ENCODE data around the gene PTGR3. TPM values are rescaled to one million over a fixed set of nuclear protein-coding genes. Genes with fewer than 3 reads are reported as not detected.

Gene PTGR3
- total RNA-seq, 1 experiment from 2014 or later, result 31.7 TPM

DNA sequence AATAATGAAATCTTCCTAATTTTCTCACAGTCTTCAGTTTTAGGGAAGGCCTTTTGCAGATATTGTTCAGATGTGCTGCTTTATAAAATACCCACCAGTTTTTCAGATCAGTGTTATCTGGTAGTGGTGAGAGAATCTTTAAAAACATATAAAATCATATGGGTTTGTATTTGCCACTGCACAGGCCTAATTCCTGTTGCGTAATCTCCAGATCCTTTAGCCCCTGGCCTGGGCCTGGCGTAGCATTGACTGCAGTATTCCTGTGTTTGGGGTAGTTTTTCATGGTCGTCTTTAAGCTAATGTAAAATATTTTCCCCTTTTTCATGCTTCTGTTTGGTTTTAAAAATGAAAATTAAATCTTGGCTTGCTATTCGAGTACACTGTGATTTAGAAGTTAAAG lies 44.8 kb upstream of the PTGR3 start:
- no TSS peak for BruUV-seq (replicated peaks)
- peaks cover 4% of the 10 kb centered on the region for H3K36me3 Mint-ChIP-seq (ENCODE audit: insufficient read depth, unreplicated experiment)
- CTCF ChIA-PET, result no interaction called here
- H3K27ac Mint-ChIP-seq (ENCODE audit: unreplicated experiment), result no peak overlapping the region
- no peaks in the 10 kb centered on the region for H3K9me3 Mint-ChIP-seq (ENCODE audit: low read depth, unreplicated experiment)
- TF ChIP-seq, protein P1, sequence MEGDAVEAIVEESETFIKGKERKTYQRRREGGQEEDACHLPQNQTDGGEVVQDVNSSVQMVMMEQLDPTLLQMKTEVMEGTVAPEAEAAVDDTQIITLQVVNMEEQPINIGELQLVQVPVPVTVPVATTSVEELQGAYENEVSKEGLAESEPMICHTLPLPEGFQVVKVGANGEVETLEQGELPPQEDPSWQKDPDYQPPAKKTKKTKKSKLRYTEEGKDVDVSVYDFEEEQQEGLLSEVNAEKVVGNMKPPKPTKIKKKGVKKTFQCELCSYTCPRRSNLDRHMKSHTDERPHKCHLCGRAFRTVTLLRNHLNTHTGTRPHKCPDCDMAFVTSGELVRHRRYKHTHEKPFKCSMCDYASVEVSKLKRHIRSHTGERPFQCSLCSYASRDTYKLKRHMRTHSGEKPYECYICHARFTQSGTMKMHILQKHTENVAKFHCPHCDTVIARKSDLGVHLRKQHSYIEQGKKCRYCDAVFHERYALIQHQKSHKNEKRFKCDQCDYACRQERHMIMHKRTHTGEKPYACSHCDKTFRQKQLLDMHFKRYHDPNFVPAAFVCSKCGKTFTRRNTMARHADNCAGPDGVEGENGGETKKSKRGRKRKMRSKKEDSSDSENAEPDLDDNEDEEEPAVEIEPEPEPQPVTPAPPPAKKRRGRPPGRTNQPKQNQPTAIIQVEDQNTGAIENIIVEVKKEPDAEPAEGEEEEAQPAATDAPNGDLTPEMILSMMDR (IDR thresholded peaks at IDR 0.05; ENCODE audit: unreplicated experiment), result no peak
- intact Hi-C loops (cut with micrococcal nuclease; ENCODE audit: unreplicated experiment), result no loop called here
- no peak for DNase-seq
- no peak overlapping the region for H3K4me3 Mint-ChIP-seq (ENCODE audit: low read depth, unreplicated experiment)
- peaks cover 9% of the 10 kb centered on the region for H3K4me1 Mint-ChIP-seq (ENCODE audit: low read depth, unreplicated experiment)
- H3K27me3 Mint-ChIP-seq (ENCODE audit: unreplicated experiment), result no peaks in the 10 kb centered on the region

DNA sequence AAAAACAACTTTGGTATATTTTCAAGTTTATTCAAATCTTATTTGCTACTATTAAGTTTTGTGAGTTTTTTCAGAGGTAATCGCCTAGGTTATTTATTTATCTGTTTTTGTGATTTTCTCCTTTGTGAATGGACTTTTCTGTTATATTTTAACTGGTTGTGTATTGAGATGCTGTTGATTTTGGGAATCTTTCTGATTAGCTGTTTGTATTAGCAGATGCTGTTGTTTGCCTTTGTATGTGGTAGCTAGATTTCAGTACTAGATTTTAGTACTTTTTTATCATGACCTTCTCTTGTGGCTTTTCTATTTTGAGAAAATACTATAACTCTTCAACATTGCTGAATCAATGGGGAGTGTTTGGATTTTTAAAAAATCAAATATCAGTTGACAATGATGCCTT lies 44.1 kb upstream of the PTGR3 start:
- CTCF ChIA-PET, result no interaction called here
- no TSS peak for BruUV-seq (replicated peaks)
- TF ChIP-seq, protein P1 (IDR thresholded peaks at IDR 0.05; ENCODE audit: unreplicated experiment), result no peak
- peaks cover 4% of the 10 kb centered on the region for H3K36me3 Mint-ChIP-seq (ENCODE audit: insufficient read depth, unreplicated experiment)
- peaks cover 9% of the 10 kb centered on the region for H3K4me1 Mint-ChIP-seq (ENCODE audit: low read depth, unreplicated experiment)
- H3K27ac Mint-ChIP-seq (ENCODE audit: unreplicated experiment), result no peak overlapping the region
- no peak overlapping the region for H3K4me3 Mint-ChIP-seq (ENCODE audit: low read depth, unreplicated experiment)
- no peak for DNase-seq
- intact Hi-C loops (cut with micrococcal nuclease; ENCODE audit: unreplicated experiment), result no loop called here
- no peaks in the 10 kb centered on the region for H3K9me3 Mint-ChIP-seq (ENCODE audit: low read depth, unreplicated experiment)
- no peaks in the 10 kb centered on the region for H3K27me3 Mint-ChIP-seq (ENCODE audit: unreplicated experiment)

DNA sequence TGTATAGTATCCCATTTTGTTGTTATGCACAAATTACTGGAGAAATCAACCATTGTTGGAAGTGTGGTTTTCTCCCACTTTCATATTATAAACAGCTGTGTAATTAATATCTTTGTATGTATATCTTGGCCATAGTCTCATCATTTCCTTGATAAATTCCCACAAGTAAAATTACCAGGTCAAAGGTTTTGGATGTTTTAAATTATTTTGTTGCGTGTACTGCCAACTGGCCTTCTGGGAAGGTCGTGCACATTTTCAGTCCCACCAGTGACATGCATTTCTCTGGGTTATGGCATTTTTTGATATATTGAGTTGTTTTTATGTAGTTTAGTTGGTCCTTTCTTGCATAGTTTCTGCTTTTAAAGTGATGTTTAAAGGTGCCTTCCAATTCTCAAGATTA lies 43.2 kb upstream of the PTGR3 start:
- intact Hi-C loops (cut with micrococcal nuclease; ENCODE audit: unreplicated experiment), result no loop called here
- DNase-seq, result no peak
- TF ChIP-seq, protein P1 (IDR thresholded peaks at IDR 0.05; ENCODE audit: unreplicated experiment), result no peak
- Mint-ChIP-seq H3K4me1 (ENCODE audit: low read depth, unreplicated experiment) (peaks cover 9% of the 10 kb centered on the region), H3K36me3 (ENCODE audit: insufficient read depth, unreplicated experiment) (peaks cover 8% of the 10 kb centered on the region), H3K27me3 (ENCODE audit: unreplicated experiment) (no peaks in the 10 kb centered on the region), H3K27ac (ENCODE audit: unreplicated experiment) (no peak overlapping the region), H3K9me3 (ENCODE audit: low read depth, unreplicated experiment) (no peaks in the 10 kb centered on the region), H3K4me3 (ENCODE audit: low read depth, unreplicated experiment) (no peak overlapping the region)
- no TSS peak for BruUV-seq (replicated peaks)
- CTCF ChIA-PET, result no interaction called here

DNA sequence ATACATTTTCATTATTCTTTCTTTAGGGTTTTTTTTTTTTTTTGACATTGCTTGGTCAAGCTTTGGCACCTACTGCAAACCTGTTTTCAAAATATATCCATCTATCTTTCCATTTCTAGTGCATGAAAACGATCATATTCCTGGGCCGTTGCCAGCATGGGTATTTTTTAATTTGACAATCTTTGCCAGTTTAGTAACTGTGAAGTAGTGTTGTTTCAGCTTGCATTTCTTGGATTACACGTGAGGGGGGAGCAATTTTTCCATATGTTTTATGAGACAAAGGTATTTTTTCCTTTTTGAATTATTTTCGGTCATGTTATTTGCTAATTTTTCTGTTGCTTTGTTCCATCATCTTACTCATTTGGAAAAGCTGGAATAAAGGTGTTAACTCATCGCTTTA lies 42.5 kb upstream of the PTGR3 start:
- intact Hi-C loops (cut with micrococcal nuclease; ENCODE audit: unreplicated experiment), result no loop called here
- H3K27me3 Mint-ChIP-seq (ENCODE audit: unreplicated experiment), result no peaks in the 10 kb centered on the region
- no TSS peak for BruUV-seq (replicated peaks)
- DNase-seq, result no peak
- H3K9me3 Mint-ChIP-seq (ENCODE audit: low read depth, unreplicated experiment), result no peaks in the 10 kb centered on the region
- H3K4me1 Mint-ChIP-seq (ENCODE audit: low read depth, unreplicated experiment), result peaks cover 9% of the 10 kb centered on the region
- no peak overlapping the region for H3K27ac Mint-ChIP-seq (ENCODE audit: unreplicated experiment)
- H3K36me3 Mint-ChIP-seq (ENCODE audit: insufficient read depth, unreplicated experiment), result peaks cover 8% of the 10 kb centered on the region
- CTCF ChIA-PET, result interaction anchor here (0.7 kb wide), 1 partner anchor 122 kb away, joined by 4 read pairs; no protein-coding TSS in a partner anchor
- TF ChIP-seq, protein P1 (IDR thresholded peaks at IDR 0.05; ENCODE audit: unreplicated experiment), result no peak
- H3K4me3 Mint-ChIP-seq (ENCODE audit: low read depth, unreplicated experiment), result no peak overlapping the region

Data from Calu3 (cell line).